Neuron (in vitro differentiated cells): ENCODE results near the gene PIK3R1.

Experiments used
- H2AFZ ChIP-seq: one replicate; pipeline ENCODE4 v1.6.1; 2013; ENCODE audit warnings: low read depth, mild to moderate bottlenecking, inconsistent platforms, low read length, moderate library complexity
- H3K27me3 ChIP-seq: one replicate; pipeline ENCODE4 v1.6.1; 2013; ENCODE audit warnings: low read length; ENCODE audit not compliant: insufficient read depth
- H3K36me3 ChIP-seq: one replicate; pipeline ENCODE4 v1.6.1; 2013; ENCODE audit warnings: low read length; ENCODE audit not compliant: insufficient read depth
- H3K4me1 ChIP-seq: one replicate; pipeline ENCODE4 v1.6.1; 2013; ENCODE audit warnings: low read length; ENCODE audit not compliant: insufficient read depth
- H3K4me3 ChIP-seq: 2 replicates; pipeline ENCODE4 v1.5.1; 2013; ENCODE audit warnings: mild to moderate bottlenecking, low read length, moderate library complexity
- H3K9me3 ChIP-seq: one replicate; pipeline ENCODE4 v1.6.1; 2013; ENCODE audit warnings: low read length

Gene PIK3R1

GRCh38 chr5:68277431-68277830 lies 61.9 kb downstream of the PIK3R1 start:
- no peak overlapping the region for H2AFZ ChIP-seq
- H3K9me3 ChIP-seq, result no peaks in the 10 kb centered on the region
- no peaks in the 10 kb centered on the region for H3K27me3 ChIP-seq
- H3K4me3 ChIP-seq, result no peak overlapping the region
- peaks cover 2% of the 10 kb centered on the region for H3K4me1 ChIP-seq
- H3K36me3 ChIP-seq, result peaks cover 25% of the 10 kb centered on the region

GRCh38 chr5:68279984-68280383 lies 64.4 kb downstream of the PIK3R1 start:
- Histone ChIP-seq H3K9me3 (no peaks in the 10 kb centered on the region), H3K4me3 (no peak overlapping the region), H3K27me3 (no peaks in the 10 kb centered on the region), H3K4me1 (no peaks in the 10 kb centered on the region), H3K36me3 (peaks cover 23% of the 10 kb centered on the region), H2AFZ (no peak overlapping the region)

- Histone ChIP-seq H3K4me1 (no peaks in the 10 kb centered on the region), H3K36me3 (peaks cover 23% of the 10 kb centered on the region), H2AFZ (no peak overlapping the region), H3K4me3 (no peak overlapping the region), H3K27me3 (no peaks in the 10 kb centered on the region), H3K9me3 (no peaks in the 10 kb centered on the region)
Observed at GRCh38 chr5:68282001-68282400, 66.4 kb downstream of the PIK3R1 start.

- Histone ChIP-seq H3K9me3 (no peaks in the 10 kb centered on the region), H2AFZ (no peak overlapping the region), H3K4me3 (no peak overlapping the region), H3K36me3 (peaks cover 23% of the 10 kb centered on the region), H3K27me3 (no peaks in the 10 kb centered on the region), H3K4me1 (peaks cover 10% of the 10 kb centered on the region)
Observed at GRCh38 chr5:68283766-68284165, 68.2 kb downstream of the PIK3R1 start.

GRCh38 chr5:68285075-68285840 lies 69.7 kb downstream of the PIK3R1 start:
- Histone ChIP-seq H3K4me1 (peaks cover 24% of the 10 kb centered on the region), H3K9me3 (no peaks in the 10 kb centered on the region), H3K27me3 (no peaks in the 10 kb centered on the region), H3K4me3 (no peak overlapping the region), H3K36me3 (peaks cover 14% of the 10 kb centered on the region), H2AFZ (no peak overlapping the region)

- Histone ChIP-seq H2AFZ (no peak overlapping the region), H3K36me3 (peaks cover 7% of the 10 kb centered on the region), H3K4me1 (peaks cover 32% of the 10 kb centered on the region), H3K27me3 (no peaks in the 10 kb centered on the region), H3K9me3 (no peaks in the 10 kb centered on the region), H3K4me3 (no peak overlapping the region)
Observed at GRCh38 chr5:68285851-68286611, 70.5 kb downstream of the PIK3R1 start.

- H3K4me3 ChIP-seq, result no peak overlapping the region
- H3K9me3 ChIP-seq, result no peaks in the 10 kb centered on the region
- no peaks in the 10 kb centered on the region for H3K27me3 ChIP-seq
- H2AFZ ChIP-seq, result no peak overlapping the region
- peaks cover 37% of the 10 kb centered on the region for H3K4me1 ChIP-seq
- H3K36me3 ChIP-seq, result peaks cover 7% of the 10 kb centered on the region
Observed at GRCh38 chr5:68286612-68286912, 71.0 kb downstream of the PIK3R1 start.

GRCh38 chr5:68287631-68287975 lies 72.0 kb downstream of the PIK3R1 start:
- peaks cover 38% of the 10 kb centered on the region for H3K4me1 ChIP-seq
- H3K4me3 ChIP-seq, result peak overlapping the region; percentile 72
- H3K36me3 ChIP-seq, result no peaks in the 10 kb centered on the region

GRCh38 chr5:68287976-68288706 lies 72.6 kb downstream of the PIK3R1 start:
- peak overlapping the region; percentile 72 for H3K4me3 ChIP-seq
- no peaks in the 10 kb centered on the region for H3K27me3 ChIP-seq
- no peaks in the 10 kb centered on the region for H3K9me3 ChIP-seq
- H3K4me1 ChIP-seq, result peaks cover 38% of the 10 kb centered on the region
- no peaks in the 10 kb centered on the region for H3K36me3 ChIP-seq
- H2AFZ ChIP-seq, result peak overlapping the region; percentile 98

More at GRCh38 chr5:68287631-68287975, 72.0 kb downstream of the PIK3R1 start:
- H3K9me3 ChIP-seq, result no peaks in the 10 kb centered on the region
- no peaks in the 10 kb centered on the region for H3K27me3 ChIP-seq
- H2AFZ ChIP-seq, result peak overlapping the region; percentile 98

GRCh38 chr5:68288707-68289134 lies 73.2 kb downstream of the PIK3R1 start:
- H3K9me3 ChIP-seq, result no peaks in the 10 kb centered on the region
- H2AFZ ChIP-seq, result peak overlapping the region; percentile 98
- H3K4me1 ChIP-seq, result peaks cover 38% of the 10 kb centered on the region
- H3K36me3 ChIP-seq, result no peaks in the 10 kb centered on the region
- peak overlapping the region; percentile 72 for H3K4me3 ChIP-seq
- no peaks in the 10 kb centered on the region for H3K27me3 ChIP-seq

- Histone ChIP-seq H2AFZ (no peak overlapping the region), H3K4me1 (peaks cover 38% of the 10 kb centered on the region), H3K36me3 (peaks cover 7% of the 10 kb centered on the region), H3K9me3 (no peaks in the 10 kb centered on the region), H3K4me3 (peak overlapping the region; percentile 72), H3K27me3 (no peaks in the 10 kb centered on the region)
Observed at GRCh38 chr5:68289498-68289897, 73.9 kb downstream of the PIK3R1 start.

GRCh38 chr5:68290260-68290674 lies 74.7 kb downstream of the PIK3R1 start:
- Histone ChIP-seq H2AFZ (peak overlapping the region; percentile 18), H3K36me3 (peaks cover 12% of the 10 kb centered on the region), H3K27me3 (no peaks in the 10 kb centered on the region), H3K9me3 (no peaks in the 10 kb centered on the region), H3K4me3 (no peak overlapping the region), H3K4me1 (peaks cover 38% of the 10 kb centered on the region)

GRCh38 chr5:68290847-68291246 lies 75.3 kb downstream of the PIK3R1 start:
- Histone ChIP-seq H3K27me3 (no peaks in the 10 kb centered on the region), H3K4me3 (no peak overlapping the region), H3K9me3 (no peaks in the 10 kb centered on the region), H2AFZ (no peak overlapping the region), H3K4me1 (peaks cover 38% of the 10 kb centered on the region), H3K36me3 (peaks cover 18% of the 10 kb centered on the region)
